GM19238 (cell line): ENCODE measurements around the gene HHIP.

Experiments used
- DNase-seq: peaks from one replicate; pipeline ENCODE4 v3.0.0; 2011; ENCODE audit warnings: low spot score; ENCODE audit not compliant: insufficient read length

Gene HHIP

DNA sequence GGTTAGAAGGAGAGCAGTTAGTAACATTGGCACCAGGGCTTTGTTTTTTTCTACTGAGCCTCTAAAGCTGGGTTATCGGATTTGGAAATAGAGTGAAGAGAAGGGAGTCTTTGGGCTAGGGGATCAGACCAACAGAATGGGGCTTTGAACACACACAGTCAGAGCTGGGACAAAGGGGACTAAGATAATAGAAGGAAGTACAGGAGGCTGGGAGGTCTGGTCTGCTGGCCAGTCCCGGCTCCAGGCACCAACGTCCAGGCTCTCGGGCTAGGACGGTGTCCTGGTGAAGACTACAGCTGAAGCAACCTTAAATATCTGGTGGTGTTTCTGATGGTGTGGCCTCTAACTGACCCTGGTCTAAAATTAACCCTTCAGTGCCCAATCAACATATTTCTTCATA lies 57.5 kb downstream of the HHIP start:
- DNase-seq, result no peak

DNA sequence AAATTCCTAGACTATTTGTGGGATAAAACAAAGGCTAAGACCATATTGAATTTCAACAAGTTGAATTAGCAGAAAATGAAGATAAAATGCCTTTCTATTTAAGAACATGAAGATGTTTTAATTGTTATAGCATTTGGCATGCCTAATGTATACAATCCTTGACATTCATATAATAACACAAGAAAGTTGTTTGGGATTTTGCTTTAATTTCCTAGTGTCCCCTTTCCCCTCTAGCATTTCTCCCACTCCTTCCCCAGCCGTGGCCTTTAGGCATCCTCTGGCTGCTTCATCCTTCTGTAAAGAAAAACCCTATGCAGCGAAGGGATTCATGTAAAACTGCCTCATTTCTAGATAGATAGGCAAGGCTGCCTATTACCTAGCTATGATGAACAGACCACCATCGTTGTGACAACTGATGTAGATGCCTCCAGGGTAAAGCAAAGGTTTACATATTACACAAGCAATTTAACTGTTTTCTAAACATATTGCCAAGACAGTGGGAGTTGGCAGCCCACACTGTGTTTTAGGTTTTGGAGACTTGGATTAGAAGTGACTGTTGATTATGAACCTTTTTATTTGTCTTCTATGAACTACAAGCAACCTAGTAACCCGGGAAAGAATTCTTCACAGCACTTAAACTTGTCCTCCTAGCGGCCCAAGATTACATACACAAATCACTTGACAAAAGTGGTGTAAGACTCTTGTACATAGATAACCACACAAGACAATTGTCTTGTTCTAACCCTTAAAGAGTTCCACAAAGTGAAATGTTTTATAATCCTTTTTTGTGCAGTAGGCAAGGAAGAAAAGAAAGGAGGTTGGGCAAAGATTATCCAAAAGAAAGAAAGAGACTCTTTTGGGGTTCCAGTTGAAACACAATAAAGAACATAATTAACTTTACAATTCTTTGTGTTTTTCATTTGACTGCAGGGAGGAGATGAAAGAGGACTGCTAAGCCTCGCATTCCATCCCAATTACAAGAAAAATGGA lies 59.9 kb downstream of the HHIP start:
- DNase-seq, result no peak

DNA sequence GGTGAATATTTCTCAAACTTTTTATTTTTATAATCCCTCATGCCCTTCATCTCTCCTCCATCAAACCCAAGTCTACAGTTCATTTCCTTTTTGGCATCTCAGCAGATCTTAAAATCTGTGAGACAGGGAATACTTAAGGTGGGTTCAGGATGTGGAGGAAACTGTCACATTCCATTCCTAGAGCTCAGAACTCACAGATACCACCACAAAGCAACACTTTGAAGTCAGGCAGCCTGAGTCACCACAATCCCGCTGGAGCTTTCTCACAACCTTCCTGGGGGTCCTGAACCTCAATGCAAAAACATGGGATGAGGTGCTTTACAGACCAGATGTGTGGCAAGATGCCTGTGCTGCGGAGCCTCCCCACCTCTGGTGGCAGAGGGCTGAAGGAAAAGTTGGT lies 63.2 kb downstream of the HHIP start:
- no peak for DNase-seq

DNA sequence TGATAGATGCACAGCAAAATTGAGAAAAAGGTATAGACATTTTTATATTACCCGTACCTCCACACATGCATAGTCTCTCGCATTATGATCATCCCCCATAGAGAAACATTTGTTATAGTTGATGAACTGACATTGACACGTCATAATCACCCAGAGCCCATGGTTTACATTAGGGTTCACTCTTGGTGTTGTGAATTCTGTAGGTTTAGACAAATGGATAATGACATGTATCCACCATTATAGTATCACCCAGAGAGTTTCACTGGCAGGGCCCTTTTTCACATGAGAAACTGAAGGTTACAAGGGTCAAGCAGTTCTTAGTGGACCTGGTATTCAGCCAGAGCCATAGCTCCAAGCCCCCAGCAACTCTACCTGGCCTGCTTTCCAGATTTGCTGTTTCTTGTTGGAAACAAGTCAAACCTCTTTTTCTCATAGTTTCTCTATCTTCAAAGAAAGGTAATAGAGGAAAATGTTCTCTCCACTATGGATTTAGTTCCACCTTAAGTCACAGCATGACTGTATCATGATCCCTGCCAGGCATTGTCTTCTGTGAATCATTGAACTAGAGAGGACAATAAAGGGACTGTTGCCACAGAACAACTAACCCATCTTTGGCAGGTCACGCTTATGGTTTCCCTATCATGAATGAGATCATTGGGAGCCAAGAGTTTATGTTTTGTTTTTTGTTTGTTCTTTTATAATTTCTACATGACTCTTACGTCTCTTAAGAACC lies 64.0 kb downstream of the HHIP start:
- no peak for DNase-seq

DNA sequence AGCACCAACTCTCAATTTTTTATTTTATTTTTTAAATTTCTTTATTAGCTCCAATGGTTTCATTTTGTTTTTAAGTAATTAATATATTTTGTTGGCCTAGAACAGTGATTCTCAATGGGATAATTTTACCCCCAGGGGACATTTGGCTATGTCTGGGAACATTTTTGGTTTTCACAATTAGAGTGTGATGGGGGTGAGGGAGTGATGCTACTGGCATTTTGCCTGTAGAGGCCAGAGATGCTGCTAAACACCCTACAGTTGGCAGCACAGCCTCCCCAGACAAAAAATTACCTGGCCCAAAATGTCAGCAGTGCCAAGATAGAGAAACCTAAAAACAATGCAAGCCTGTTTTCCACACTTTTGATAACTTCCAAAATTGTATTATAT lies 64.6 kb downstream of the HHIP start:
- no peak for DNase-seq

DNA sequence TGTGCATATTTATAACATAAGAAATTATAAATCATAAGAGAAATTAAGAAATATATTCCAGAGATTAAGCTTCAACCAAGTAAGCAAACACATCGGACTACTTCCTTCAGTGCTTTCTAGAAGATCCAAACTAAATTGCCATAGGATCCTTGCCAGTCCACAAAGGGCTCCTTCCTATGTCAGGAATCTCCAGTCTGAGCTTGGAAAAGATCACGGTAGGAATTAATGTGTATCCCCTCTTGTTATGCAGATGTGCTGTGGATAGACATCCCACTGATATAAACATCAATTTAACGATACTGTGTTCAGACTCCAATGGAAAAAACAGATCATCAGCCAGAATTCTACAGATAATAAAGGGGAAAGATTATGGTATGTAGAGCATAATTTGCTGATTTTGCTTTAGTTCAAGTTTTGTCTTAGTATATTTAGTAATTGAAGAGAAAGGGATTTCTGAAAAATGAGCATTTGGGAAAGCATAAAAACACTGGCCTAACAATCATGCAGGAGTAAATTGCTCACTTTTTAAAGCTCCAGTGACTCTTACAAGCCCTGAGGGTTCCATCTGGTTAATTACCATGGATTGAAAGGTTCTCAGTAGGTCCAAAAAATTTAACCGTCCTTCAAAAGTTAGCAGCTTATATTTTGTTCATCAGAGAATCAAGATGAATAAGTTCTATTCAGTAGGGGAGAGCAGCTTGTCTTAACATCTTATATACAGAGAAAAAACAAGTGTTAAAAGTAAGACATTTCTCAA lies 65.9 kb downstream of the HHIP start:
- DNase-seq, result no peak

DNA sequence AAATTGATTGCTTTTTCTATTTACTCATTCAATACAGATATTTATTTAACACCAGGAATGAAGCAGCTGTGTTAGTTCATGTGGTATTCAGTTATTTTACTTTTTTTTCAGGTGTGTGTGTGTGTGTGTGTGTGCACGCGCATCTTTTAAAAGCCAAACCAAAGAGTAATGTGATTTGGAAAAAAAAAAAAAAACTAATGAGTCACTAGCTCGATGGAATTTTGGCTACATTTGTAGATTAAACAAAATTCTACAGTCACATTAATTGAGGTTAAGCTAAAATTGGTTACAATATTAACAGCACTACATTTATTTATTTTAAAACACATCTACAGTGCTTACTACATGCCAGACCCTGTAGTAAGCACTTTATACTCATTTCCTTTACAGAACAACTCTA lies 66.8 kb downstream of the HHIP start:
- DNase-seq, result no peak

DNA sequence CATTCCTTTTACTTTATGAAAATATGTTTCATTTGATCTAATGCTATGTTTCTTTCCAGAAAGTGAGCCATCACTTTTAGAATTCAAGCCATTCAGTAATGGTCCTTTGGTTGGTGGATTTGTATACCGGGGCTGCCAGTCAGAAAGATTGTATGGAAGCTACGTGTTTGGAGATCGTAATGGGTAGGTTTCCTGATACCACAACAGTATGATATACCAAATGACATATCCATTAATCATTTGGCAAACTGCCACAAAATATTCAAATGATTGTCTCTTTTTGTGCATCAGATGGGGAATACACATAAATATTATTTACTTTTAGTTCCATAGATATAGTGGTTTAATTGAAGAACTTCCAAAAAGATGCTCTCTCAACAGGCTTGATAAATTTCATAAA lies 68.2 kb downstream of the HHIP start:
- DNase-seq, result no peak

DNA sequence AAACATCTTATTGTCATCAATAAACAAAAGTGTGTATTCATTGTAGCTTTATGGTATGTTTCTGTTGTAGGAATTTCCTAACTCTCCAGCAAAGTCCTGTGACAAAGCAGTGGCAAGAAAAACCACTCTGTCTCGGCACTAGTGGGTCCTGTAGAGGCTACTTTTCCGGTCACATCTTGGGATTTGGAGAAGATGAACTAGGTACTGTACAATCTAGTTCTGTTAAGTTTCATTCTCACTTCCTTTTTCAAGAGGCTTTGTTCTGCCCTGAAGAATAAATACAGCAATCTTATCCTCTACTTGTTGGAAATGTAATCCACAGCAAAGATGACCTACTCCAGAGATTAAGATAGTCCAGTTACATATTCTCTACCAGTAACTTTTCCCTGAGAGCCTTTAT lies 69.3 kb downstream of the HHIP start:
- DNase-seq, result no peak

DNA sequence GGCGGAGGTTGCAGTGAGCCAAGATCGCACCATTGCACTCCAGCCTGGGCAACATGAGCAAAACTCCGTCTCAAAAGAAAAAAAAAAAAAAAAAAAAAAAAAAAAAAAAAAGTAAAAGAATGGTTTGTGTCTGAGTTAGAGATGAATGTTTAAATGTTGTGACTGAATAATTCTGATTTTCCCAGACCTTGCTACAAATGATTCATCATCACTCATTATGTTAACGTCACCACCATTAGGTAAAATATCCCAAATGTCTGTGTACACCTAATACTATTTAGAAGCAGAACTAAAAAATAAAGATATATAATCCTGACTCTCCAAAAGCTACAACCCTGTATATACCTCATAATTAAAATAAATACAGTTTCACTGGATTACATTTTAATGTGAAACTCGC lies 70.8 kb downstream of the HHIP start:
- DNase-seq, result no peak

DNA sequence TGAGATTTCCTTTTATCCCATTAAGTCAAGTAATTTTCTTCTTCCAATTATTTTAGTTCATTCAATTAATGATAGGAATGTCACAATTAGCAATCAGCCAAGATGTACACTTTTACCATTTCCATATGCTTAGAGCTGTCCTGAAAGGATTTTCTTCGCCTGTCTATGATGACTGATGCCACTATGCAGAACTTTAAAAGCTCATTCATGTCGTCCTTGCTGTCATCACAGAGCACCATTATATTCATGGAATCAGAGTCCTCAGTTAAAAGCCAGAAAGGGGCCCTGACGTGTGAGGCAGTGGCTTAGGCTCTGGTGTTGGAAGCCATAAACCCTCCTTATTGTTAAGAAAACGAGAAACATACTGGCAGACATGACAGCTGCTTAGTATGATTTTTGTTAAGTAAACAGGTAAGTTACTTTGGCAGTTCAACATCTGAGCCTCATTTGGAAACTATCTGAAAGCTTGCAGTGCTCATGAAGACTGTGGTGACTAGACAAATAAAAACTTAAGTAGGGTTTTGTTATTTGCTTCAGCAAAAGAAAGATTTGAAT lies 73.1 kb downstream of the HHIP start:
- DNase-seq, result no peak

DNA sequence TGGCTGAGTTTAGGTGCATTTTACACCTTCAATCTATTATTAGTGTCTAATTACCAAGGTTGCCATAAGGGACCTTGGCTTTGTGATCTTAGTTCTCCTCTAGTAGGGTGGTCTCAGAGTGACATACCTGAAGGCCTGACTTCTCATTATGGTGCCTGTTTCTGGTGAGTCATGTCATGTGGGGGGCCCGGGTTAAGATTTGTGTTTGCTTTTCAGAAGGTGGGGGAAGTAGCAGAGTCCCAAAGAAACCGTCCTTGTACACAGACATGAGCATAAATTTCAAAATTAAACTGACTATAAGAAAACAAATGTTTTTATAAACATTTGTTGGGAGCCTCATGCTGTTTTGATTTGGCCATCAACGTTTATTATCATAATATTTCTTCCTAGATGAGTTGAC lies 74.5 kb downstream of the HHIP start:
- no peak for DNase-seq

DNA sequence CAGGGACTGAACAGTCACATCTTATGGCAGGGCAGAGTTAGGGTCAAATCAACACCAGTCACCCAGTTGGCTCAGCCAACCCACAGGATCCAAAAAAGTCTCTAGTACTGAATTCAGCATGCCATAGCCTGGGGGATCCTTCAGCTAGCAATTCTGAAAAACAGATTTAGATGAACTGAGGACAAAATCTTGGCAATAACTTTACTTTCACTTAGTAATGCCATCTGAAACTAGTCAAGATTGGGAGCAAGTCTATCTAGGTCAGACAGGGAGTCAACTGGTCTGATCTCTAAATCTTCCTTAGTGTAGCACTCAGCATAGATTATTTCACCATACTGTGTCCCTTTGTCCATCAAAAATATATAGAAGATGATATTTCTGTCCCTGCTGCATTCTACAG lies 76.0 kb downstream of the HHIP start:
- no peak for DNase-seq

DNA sequence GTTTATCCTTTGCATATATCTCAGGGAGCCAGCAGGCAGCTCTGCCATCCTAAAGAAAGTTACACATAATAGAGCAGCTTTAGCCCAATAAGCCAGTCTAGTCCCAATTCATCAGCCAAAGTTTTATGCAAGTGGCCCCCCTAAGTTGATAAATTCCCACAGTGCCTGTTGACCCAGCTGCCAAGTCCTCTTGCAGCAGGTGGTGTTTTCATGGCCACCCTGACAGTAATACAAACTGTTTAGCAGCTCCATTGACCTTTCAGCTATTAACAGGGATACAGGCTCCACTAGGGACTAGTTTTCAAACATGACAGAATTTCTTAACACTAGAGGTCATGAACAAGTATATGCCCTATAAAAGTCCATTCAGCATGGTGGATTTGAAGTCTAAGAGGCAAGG lies 77.5 kb downstream of the HHIP start:
- no peak for DNase-seq

DNA sequence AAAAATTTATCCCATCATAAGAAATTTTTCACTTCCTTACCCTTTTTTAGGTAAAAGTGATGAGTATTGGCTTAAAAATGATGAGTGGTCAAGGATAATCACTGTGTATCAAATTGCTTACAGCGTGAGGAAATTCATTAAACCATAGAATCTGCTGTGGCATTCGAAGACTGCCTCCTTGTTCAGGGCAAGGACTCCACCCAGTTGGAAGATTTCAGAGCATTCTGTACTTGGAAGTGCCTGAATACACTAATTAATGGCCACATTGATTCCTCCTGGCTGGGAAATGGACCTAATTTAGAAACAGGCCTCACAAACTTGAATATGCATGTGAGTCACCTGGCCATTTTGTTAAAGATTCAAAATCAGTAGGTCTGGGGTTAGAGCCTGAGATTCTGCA lies 83.2 kb downstream of the HHIP start:
- no peak for DNase-seq

DNA sequence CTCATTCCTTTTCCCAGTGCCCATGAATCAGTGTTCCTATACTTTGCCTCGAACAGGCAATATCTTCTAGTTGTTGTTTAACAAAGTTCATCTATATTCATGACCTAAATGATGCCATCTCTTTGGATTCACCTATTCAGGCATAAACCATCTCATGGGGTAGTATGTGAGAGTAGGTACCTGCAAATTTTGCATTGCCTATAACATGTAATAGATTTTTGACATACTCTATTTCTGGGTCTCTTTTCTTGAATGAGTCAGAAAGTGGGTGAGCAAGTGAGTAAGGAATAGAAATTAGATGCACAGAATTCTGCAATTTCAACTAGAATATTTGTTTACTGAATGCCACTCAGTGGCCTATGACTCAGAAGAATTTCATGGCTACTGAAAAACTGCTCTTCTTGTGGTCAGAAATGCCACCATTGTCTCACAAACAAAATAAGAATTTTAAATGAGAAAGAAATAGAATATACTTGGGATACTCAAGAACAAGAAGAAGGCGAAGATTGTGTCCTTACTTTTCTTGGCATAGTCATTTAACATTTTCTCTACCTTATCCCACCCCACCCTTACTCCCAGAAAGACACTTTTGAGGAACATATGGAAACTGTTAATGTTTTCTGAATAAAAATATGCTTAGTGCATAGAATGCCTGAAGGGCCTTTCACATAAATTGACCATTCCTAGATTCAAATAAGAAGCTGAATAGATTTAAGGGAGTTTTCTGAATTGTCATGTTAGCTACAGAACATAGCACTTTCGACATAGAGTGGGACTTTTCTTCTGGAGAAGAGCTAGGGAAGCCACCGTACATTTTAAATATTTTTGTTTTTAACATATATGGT lies 86.8 kb downstream of the HHIP start:
- no peak for DNase-seq

DNA sequence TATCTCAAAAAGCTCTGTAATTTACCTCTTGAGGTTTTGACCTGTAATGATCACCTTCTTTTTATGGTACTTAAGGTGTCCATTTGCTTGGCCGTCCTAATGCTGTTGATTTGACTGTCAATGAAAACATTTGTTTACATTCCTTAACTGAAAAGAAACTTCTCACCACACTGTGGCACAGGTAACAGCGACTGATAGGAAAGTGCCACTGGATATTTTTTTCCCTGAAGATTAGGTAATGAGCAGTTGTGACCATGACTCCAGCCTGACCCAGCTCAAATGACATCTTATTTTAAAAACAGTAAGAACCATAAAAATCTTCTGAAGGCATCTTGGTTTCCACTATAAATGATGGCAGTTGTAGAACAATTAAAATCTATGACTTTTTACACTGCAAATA lies 87.6 kb downstream of the HHIP start:
- DNase-seq, result no peak

DNA sequence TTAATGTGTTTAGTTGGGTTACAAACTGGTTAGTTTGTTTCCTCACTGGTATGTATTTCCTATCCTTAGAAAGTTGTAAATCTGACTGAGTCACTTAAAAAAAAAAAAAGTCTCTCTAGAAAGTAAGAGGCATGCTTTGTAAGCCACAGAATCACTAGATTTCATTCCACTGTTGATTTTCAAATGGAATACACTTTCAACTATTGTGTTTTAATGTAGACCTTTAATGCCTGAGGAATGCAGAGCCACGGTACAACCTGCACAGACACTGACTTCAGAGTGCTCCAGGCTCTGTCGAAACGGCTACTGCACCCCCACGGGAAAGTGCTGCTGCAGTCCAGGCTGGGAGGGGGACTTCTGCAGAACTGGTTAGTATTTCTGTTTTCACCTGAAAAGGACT lies 88.6 kb downstream of the HHIP start:
- no peak for DNase-seq

DNA sequence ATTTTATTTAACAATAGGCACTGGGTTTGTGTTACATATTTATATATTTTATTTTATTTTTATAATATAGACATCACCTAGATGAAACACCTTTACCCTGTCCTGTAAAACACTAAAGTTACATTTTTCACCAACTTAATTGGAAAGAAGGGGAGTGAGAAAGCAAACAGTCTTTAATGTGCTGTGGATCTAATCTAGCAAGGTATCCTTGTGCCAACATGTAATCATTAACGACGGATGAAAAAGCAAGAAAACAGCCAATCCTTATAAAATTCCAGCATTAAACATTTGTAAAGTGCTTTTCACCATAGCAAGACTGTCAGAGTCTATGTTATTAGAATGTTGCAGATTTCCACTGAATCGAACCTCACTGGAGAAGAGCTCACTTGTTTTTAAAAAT lies 92.7 kb downstream of the HHIP start:
- no peak for DNase-seq

DNA sequence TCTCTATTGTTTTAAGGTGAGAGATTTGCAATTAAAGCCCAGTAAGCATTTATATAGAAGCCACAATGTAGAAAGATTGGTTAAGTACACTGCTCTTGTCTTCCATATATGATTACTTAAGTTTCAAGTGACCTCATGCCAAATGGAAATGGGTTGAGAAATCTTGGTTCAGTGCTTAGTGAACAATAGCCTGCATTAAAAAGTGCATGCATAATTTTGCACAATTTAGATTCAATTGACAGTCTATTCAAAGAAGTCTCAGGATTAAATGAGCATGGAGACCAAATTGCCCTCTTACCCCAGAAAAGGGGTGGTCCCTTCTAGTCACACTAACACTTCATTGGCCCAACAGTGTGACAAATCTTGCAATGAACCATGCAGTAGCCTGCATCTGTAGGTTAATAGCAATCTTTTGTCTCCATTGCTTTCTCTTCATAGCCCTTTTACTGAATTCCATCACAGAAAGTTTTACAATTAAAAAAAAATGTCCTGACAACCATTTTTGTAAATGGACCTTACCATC lies 93.6 kb downstream of the HHIP start:
- DNase-seq, result no peak

DNA sequence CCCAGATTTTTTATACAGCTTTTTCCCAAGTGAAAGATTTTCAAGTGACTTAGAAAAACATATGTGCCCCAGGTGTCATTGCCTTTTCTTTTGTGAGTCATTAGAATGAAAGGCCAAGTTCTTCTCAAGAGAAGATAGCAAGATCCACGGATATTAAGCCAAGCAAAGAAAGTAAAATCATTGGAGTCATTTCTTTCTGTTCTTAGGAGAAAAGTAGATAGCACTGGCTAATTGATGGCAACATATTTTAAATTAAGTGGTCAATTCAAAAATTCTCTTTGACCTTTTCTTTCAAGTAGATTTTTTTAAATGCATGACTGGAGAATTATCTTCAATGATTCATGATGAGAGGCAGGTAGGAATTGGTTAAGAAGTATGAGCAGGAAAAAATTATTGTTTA lies 94.4 kb downstream of the HHIP start:
- no peak for DNase-seq
